ENCODE data around the gene ACP1. TPM values are rescaled to one million over a fixed set of nuclear protein-coding genes. Genes with fewer than 3 reads are reported as not detected.

Gene ACP1
- total and polyA plus RNA-seq, 4 experiments from 2014 or later = 90.1 to 215 (median 119) TPM

DNA sequence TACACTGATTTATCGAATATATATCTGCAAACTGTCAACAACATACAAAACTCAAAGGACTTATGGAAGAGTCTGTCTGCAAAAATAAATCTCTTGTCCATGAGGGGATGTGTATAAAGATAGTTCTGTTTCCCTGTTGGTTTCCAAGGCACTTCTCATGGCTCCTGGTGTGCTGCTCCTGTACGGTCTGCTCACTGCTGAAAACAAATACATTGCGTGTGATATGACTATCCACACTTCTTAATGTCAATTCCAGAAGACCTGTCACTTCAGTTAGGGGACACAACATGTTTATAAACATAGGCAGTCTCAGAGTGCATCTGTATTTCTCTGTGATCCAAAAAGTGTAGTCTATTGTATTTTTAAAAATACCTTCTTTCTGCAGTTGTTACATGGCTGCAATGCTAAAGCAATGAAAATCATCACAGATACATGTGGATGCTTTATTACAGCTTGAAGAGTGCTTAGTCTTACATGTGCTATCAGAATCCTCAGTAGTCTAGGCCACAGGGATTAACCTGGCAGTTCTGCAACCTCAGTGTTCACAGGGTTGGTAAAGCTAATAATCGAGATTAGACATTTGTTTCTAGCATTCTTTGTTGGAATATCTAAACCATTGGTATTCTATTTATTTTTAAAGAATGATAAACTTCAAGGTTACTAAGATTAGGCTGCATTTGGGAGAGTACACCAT is 15.4 kb downstream of the ACP1 start:
- DNase-seq = no peak
- Mint-ChIP-seq H3K9me3 (no peaks in the 10 kb centered on the region), H3K27me3 (no peaks in the 10 kb centered on the region), H3K36me3 (peaks cover 71 to 80% of the 10 kb centered on the region in 2 donors), H3K4me1 (no peaks in the 10 kb centered on the region), H3K4me3 (no peak overlapping the region), H3K27ac (peak overlapping the region in 1 of 7 donors; percentile 36)
- Histone ChIP-seq H3K27ac (ENCODE audit: low read depth, low read length) (no peak overlapping the region), H3K4me1 (ENCODE audit: insufficient read depth, low read length) (no peaks in the 10 kb centered on the region), H3K36me3 (ENCODE audit: insufficient read depth, low read length) (peaks cover 60% of the 10 kb centered on the region), H3K27me3 (ENCODE audit: insufficient read depth, low read length) (no peaks in the 10 kb centered on the region), H3K4me3 (ENCODE audit: low read length in 2 of 2) (no peak overlapping the region), H3K9me3 (ENCODE audit: control insufficient read depth in 1 of 2, low read length in 2 of 2) (no peaks in the 10 kb centered on the region)
- intact Hi-C loops (cut with micrococcal nuclease) = no loop called here
- ChIA-PET POLR2A (ENCODE audit: partially characterized antibody) (no interaction called here), CTCF (ENCODE audit: partially characterized antibody) (no interaction called here)

DNA sequence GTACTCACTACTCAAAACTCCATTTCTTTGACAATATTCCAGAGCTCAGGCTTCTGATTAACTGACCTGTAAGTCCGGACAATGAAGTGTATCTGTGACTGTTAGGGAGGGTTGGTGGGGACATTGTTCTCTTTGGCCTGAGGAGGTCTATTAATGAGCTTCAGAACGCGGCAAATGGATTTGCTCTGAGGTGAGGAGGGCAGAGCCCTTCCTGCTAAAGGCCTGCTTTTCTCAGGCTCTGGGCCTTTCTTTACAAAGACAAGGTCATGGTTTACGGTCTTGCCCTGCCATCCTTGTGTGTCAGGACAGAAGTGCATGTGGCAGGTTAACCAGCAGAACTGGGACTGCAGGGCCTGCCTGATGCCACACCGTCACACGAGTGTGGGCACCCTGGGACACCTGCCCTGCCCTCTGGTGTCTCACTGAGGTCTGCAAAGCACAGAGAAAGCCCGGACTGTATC is 15.9 kb downstream of the ACP1 start:
- intact Hi-C loops (cut with micrococcal nuclease) = no loop called here
- Mint-ChIP-seq H3K36me3 (peaks cover 65 to 76% of the 10 kb centered on the region in 2 donors), H3K27me3 (peaks cover 2 to 4% of the 10 kb centered on the region in 2 donors), H3K27ac (no peak overlapping the region), H3K9me3 (no peaks in the 10 kb centered on the region), H3K4me1 (peaks cover 0 to 3% (median 0%) of the 10 kb centered on the region in 4 donors), H3K4me3 (no peak overlapping the region)
- CTCF ChIA-PET (ENCODE audit: partially characterized antibody) = interaction anchor here (0.9 kb wide), 1 partner anchor 9 kb away, joined by 3 read pairs; no protein-coding TSS in a partner anchor
- no peaks in the 10 kb centered on the region for H3K9me3 ChIP-seq (ENCODE audit: control insufficient read depth in 1 of 2, low read length in 2 of 2)
- no peaks in the 10 kb centered on the region for H3K4me1 ChIP-seq (ENCODE audit: insufficient read depth, low read length)
- no peak for DNase-seq
- H3K27me3 ChIP-seq (ENCODE audit: insufficient read depth, low read length) = no peaks in the 10 kb centered on the region
- POLR2A ChIA-PET (ENCODE audit: partially characterized antibody) = no interaction called here
- H3K27ac ChIP-seq (ENCODE audit: low read depth, low read length) = no peak overlapping the region
- H3K36me3 ChIP-seq (ENCODE audit: insufficient read depth, low read length) = peaks cover 56% of the 10 kb centered on the region
- no peak overlapping the region for H3K4me3 ChIP-seq (ENCODE audit: low read length in 2 of 2)

DNA sequence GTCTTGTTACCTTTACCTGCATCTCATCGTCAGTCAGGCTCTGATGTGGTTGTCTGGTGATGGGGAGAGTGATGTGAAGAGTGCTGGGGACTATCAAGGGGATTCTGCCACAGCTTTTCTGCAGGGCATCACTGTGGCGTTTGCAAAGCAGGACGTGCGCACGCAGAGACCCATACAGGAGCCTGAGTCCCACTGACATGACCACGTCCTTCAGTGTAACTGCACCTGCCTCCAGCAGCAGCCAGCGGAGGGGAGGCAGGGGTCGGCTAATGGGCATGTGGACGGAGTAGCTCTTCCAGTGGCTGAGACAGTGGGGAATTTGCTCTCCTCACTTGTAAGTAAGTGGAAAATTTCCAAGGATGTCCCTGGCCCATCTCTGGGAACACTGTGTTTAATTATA is 16.6 kb downstream of the ACP1 start:
- Mint-ChIP-seq H3K9me3 (no peaks in the 10 kb centered on the region), H3K4me1 (peaks cover 0 to 8% (median 0%) of the 10 kb centered on the region in 4 donors), H3K27ac (no peak overlapping the region), H3K4me3 (no peak overlapping the region), H3K27me3 (peaks cover 8 to 9% of the 10 kb centered on the region in 2 donors), H3K36me3 (peaks cover 59 to 70% of the 10 kb centered on the region in 2 donors)
- H3K4me3 ChIP-seq (ENCODE audit: low read length in 2 of 2) = no peak overlapping the region
- POLR2A ChIA-PET (ENCODE audit: partially characterized antibody) = no interaction called here
- H3K27ac ChIP-seq (ENCODE audit: low read depth, low read length) = no peak overlapping the region
- H3K4me1 ChIP-seq (ENCODE audit: insufficient read depth, low read length) = no peaks in the 10 kb centered on the region
- H3K27me3 ChIP-seq (ENCODE audit: insufficient read depth, low read length) = no peaks in the 10 kb centered on the region
- intact Hi-C loops (cut with micrococcal nuclease) = no loop called here
- no peaks in the 10 kb centered on the region for H3K9me3 ChIP-seq (ENCODE audit: control insufficient read depth in 1 of 2, low read length in 2 of 2)
- CTCF ChIA-PET (ENCODE audit: partially characterized antibody) = interaction anchor here (0.9 kb wide), 2 partner anchors 9 to 35 kb away, joined by 3 read pairs; no protein-coding TSS in a partner anchor
- peaks cover 49% of the 10 kb centered on the region for H3K36me3 ChIP-seq (ENCODE audit: insufficient read depth, low read length)
- DNase-seq = no peak

DNA sequence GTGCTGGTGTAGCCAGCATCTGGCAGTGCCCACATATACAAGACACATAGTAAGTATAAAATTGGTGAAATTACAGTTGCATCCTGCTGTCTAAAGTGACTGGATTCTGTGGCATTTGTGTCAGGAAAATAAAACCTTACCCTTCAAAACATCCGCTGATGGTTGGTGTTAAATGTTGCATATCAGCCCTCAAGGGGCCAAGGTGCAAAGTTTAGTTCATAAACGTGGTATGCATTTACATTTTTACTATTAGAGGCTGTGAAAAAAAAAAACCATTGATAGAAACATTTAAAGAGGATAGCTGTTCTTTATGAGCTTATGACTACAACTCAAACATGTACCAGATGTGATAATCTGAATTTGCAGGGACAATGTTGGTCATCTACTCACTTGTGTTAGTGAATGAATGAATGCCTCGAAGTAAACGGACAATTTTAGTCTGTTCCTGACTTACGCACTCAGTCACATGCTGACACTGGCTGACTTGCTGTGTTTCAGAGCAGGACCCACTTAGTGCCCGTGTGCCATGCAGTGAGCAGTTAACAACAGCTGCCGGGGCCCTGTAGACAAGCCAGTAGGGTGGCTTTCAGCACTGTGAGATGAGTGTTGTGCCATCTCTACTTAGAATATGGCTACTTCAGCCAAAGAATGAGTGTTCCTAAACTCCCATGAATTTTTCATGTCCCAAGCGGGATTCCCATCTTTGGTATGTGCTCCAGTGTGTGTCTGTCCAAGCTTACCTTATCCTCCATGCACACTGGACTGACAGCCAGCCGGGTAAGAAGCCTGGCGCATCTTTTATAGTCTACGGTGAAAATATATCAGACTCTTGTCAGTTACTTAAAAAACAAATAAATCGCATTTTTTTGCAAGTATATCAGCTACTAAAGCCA is 17.9 kb downstream of the ACP1 start:
- Histone ChIP-seq H3K4me3 (ENCODE audit: low read length in 2 of 2) (no peak overlapping the region), H3K36me3 (ENCODE audit: insufficient read depth, low read length) (peaks cover 36% of the 10 kb centered on the region), H3K27me3 (ENCODE audit: insufficient read depth, low read length) (no peaks in the 10 kb centered on the region), H3K4me1 (ENCODE audit: insufficient read depth, low read length) (peaks cover 4% of the 10 kb centered on the region), H3K27ac (ENCODE audit: low read depth, low read length) (no peak overlapping the region), H3K9me3 (ENCODE audit: control insufficient read depth in 1 of 2, low read length in 2 of 2) (no peaks in the 10 kb centered on the region)
- peaks cover 0 to 8% (median 2%) of the 10 kb centered on the region in 4 donors for H3K4me1 Mint-ChIP-seq
- H3K36me3 Mint-ChIP-seq = peaks cover 47 to 58% of the 10 kb centered on the region in 2 donors
- no peak overlapping the region for H3K4me3 Mint-ChIP-seq
- no peak overlapping the region for H3K27ac Mint-ChIP-seq
- ChIA-PET CTCF (ENCODE audit: partially characterized antibody) (interaction anchor here (0.6 kb wide), 1 partner anchor 49 kb away, joined by 3 read pairs; no protein-coding TSS in a partner anchor), POLR2A (ENCODE audit: partially characterized antibody) (no interaction called here)
- intact Hi-C loops (cut with micrococcal nuclease) = no loop called here
- no peaks in the 10 kb centered on the region for H3K9me3 Mint-ChIP-seq
- peaks cover 8 to 15% of the 10 kb centered on the region in 2 donors for H3K27me3 Mint-ChIP-seq
- DNase-seq = no peak

DNA sequence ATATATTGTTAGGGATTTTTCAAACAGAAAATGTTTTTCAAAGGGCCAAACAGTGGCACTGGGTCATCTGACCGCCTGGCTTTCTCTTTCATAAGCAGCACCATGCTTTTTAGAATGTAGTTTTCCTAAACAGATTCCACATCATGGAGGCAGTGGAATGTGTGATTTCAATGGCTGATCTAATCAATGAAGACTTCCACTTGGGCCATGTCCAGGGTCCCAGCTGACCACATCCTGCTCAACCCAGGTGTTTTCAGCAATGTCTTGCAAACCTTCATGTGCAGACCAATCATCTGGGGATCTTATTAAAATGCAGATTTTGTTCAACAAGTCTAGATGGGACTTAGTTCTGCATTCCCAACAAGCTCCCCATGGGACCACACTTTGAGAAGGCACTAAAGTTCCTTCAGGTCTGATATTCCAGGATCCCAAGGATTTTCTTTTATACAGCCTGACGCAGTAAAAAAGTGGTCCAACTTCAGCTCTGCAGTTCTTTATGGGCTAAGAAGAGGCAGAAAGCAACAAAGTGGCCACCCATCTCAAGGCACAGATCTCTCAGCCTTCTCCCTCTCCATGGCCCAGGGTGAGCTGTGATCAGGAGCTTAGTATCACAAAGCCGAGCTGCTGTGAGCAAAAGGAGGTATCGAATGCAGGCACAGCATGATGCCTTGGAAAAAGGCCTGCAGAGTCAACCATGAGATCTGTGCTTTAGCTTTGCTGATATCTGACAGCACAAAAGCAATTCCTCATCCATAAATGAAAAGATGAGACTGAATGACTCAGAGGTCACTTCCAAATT is 19.4 kb downstream of the ACP1 start:
- Histone ChIP-seq H3K9me3 (ENCODE audit: control insufficient read depth in 1 of 2, low read length in 2 of 2) (no peaks in the 10 kb centered on the region), H3K4me1 (ENCODE audit: insufficient read depth, low read length) (peaks cover 8% of the 10 kb centered on the region), H3K27me3 (ENCODE audit: insufficient read depth, low read length) (peaks cover 3% of the 10 kb centered on the region), H3K4me3 (ENCODE audit: low read length in 2 of 2) (no peak overlapping the region), H3K27ac (ENCODE audit: low read depth, low read length) (no peak overlapping the region), H3K36me3 (ENCODE audit: insufficient read depth, low read length) (peaks cover 23% of the 10 kb centered on the region)
- no peaks in the 10 kb centered on the region for H3K9me3 Mint-ChIP-seq
- ChIA-PET POLR2A (ENCODE audit: partially characterized antibody) (no interaction called here), CTCF (ENCODE audit: partially characterized antibody) (interaction anchor here (1.6 kb wide), 1 partner anchor 13 kb away, joined by 3 read pairs; no protein-coding TSS in a partner anchor)
- intact Hi-C loops (cut with micrococcal nuclease) = no loop called here
- DNase-seq = no peak
- H3K4me1 Mint-ChIP-seq = peaks cover 0 to 8% (median 3%) of the 10 kb centered on the region in 4 donors
- H3K27ac Mint-ChIP-seq = no peak overlapping the region
- no peak overlapping the region for H3K4me3 Mint-ChIP-seq
- H3K27me3 Mint-ChIP-seq = peaks cover 8 to 15% of the 10 kb centered on the region in 2 donors
- H3K36me3 Mint-ChIP-seq = peaks cover 32 to 44% of the 10 kb centered on the region in 2 donors

DNA sequence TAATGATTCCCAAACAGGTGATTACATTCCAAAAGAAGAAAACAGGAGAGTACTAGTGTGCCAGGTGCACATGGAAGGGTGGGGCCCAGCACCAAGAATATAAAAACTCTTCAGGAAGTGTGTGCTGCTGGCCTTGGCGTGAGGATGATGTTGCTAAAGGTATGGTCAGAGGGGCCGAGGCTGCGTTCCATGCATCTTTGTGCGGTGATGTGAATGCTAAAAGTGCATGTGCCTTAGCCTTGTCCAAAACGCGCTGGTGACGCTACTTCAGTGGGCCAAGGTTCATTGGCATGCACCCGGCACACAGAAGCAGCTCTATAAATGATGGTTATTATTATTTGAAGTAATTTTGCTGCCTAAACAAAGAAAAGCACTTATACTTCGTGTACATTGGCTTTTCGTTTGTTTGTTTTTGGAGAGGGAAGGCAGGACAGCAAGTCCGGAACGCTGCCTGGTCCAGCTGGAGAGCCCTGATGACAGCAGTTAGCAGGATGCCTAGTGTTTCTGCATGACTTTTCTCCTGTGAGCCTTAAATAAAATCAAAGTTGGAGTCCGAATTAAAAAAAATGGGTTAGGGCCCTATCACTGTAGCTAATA is 20.2 kb downstream of the ACP1 start:
- H3K27ac ChIP-seq (ENCODE audit: low read depth, low read length) = no peak overlapping the region
- Mint-ChIP-seq H3K4me1 (peaks cover 4 to 14% (median 7%) of the 10 kb centered on the region in 4 donors), H3K27ac (no peak overlapping the region), H3K36me3 (peaks cover 24 to 36% of the 10 kb centered on the region in 2 donors), H3K4me3 (peak overlapping the region in 1 of 8 donors; percentile 47), H3K27me3 (peaks cover 10 to 19% of the 10 kb centered on the region in 2 donors), H3K9me3 (no peaks in the 10 kb centered on the region)
- H3K9me3 ChIP-seq (ENCODE audit: control insufficient read depth in 1 of 2, low read length in 2 of 2) = no peaks in the 10 kb centered on the region
- no peak for DNase-seq
- no peak overlapping the region for H3K4me3 ChIP-seq (ENCODE audit: low read length in 2 of 2)
- H3K4me1 ChIP-seq (ENCODE audit: insufficient read depth, low read length) = peaks cover 16% of the 10 kb centered on the region
- peaks cover 11% of the 10 kb centered on the region for H3K27me3 ChIP-seq (ENCODE audit: insufficient read depth, low read length)
- intact Hi-C loops (cut with micrococcal nuclease) = no loop called here
- ChIA-PET POLR2A (ENCODE audit: partially characterized antibody) (no interaction called here), CTCF (ENCODE audit: partially characterized antibody) (interaction anchor here (1.1 kb wide), 1 partner anchor 14 kb away, joined by 3 read pairs; no protein-coding TSS in a partner anchor)
- peaks cover 15% of the 10 kb centered on the region for H3K36me3 ChIP-seq (ENCODE audit: insufficient read depth, low read length)
